Rectal smooth muscle tissue (tissue), 1 donor: ENCODE measurements around the gene CCNDBP1.
"Not testable (repeated sequence)": the region's sequence is repeated elsewhere in the genome, so short reads cannot be mapped to it uniquely, and the experiment has no call there.

Source experiments
- H3K27ac ChIP-seq: one replicate; pipeline ENCODE4 v1.7.0; 2013; ENCODE audit warnings: low read depth, low read length, inconsistent platforms
- H3K27me3 ChIP-seq: one replicate; pipeline ENCODE4 v1.7.0; 2013; ENCODE audit warnings: low read length; ENCODE audit not compliant: control insufficient read depth, insufficient read depth
- H3K36me3 ChIP-seq: one replicate; pipeline ENCODE4 v1.7.0; 2013; ENCODE audit warnings: low read length; ENCODE audit not compliant: control insufficient read depth, insufficient read depth
- H3K4me1 ChIP-seq: one replicate; pipeline ENCODE4 v1.7.0; 2013; ENCODE audit warnings: low read length; ENCODE audit not compliant: control insufficient read depth, insufficient read depth
- H3K4me3 ChIP-seq: one replicate; pipeline ENCODE4 v1.7.0; 2013; ENCODE audit warnings: low read length
- H3K9ac ChIP-seq: one replicate; pipeline ENCODE4 v1.7.0; 2013; ENCODE audit warnings: low read length

The CCNDBP1 gene

GRCh38 chr15:43198556-43198955 lies 13.4 kb downstream of the CCNDBP1 start:
- not testable (repeated sequence) for H3K9ac ChIP-seq

DNA sequence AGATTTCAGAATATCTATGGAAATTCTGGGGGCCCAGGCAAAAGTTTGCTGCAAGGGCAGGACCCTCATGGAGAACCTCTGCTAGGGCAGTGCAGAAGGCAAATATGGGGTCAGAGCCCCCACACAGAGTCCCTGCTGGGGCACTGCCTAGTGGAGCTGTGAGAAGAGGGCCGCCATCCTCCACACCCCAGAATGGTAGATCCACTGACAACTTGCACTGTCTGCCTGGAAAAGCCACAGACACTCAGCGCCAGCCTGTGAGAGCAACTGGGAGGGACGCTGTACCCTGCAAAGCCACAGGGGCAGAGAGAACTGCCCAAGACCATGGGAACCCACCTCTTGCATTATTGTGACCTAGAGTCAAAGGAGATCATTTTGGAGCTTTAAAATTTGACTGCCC lies 13.8 kb downstream of the CCNDBP1 start:
- Histone ChIP-seq H3K4me3 (no peak overlapping the region), H3K27ac (no peak overlapping the region), H3K36me3 (peaks cover 14% of the 10 kb centered on the region), H3K4me1 (no peaks in the 10 kb centered on the region), H3K27me3 (no peaks in the 10 kb centered on the region), H3K9ac (no peak overlapping the region)

More at GRCh38 chr15:43198556-43198955, 13.4 kb downstream of the CCNDBP1 start:
- H3K36me3 ChIP-seq = peaks cover 14% of the 10 kb centered on the region
- H3K4me3 ChIP-seq, H3K27ac ChIP-seq, H3K4me1 ChIP-seq, H3K27me3 ChIP-seq: not testable (repeated sequence)

DNA sequence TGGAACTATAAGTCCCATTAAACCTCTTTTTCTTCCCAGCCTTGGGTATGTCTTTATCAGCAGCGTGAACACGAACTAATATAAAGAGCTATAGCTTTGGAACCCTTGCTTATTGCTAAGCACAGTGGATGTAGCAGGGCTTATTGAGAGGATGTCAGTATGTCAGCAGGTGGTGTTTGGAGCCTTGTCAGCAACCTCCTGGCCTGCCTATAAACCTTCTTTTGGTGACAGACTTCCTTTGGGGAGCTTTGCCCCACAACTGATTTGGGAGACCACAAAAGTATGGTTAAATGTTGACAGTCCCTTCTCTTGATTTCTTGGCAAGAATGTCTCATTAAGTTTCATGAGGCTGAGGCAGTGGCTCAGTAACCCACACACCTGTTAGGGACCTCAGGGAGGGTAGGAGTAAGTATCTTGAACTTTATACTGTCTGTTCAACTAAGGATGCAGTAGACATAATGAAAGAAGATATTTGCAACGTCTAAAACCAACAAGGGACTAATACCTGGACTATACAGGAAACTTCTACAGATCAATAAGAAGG lies 14.8 kb downstream of the CCNDBP1 start:
- Histone ChIP-seq H3K4me3 (no peak overlapping the region), H3K27ac (no peak overlapping the region), H3K27me3 (no peaks in the 10 kb centered on the region), H3K36me3 (peaks cover 11% of the 10 kb centered on the region), H3K9ac (no peak overlapping the region), H3K4me1 (no peaks in the 10 kb centered on the region)

GRCh38 chr15:43204016-43204901 lies 19.1 kb downstream of the CCNDBP1 start:
- H3K4me1 ChIP-seq = no peaks in the 10 kb centered on the region
- H3K36me3 ChIP-seq = no peaks in the 10 kb centered on the region
- H3K4me3 ChIP-seq = no peak overlapping the region
- no peak overlapping the region for H3K27ac ChIP-seq
- no peak overlapping the region for H3K9ac ChIP-seq
- H3K27me3 ChIP-seq = no peaks in the 10 kb centered on the region

DNA sequence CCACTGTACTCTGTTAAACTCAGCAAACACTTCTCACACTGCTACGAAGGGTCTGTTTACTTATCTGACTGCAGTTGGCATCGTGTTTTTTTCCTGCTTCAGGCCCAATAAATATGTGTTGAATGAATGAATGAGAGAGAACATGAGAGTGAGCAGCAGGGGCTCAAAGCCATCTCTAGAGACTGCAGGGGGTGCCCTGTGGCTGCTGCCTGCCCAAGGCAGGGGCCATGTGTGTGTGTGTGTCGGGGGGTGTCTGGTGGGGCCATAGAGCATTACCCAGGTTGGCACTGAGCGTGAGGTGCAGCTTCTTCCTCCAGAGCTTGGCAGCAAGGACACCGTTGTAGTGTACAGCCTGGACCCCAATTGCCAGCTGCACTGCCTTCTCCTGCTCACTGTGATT lies 20.9 kb downstream of the CCNDBP1 start:
- H3K36me3 ChIP-seq = no peaks in the 10 kb centered on the region
- H3K9ac ChIP-seq = no peak overlapping the region
- H3K4me3 ChIP-seq = no peak overlapping the region
- no peak overlapping the region for H3K27ac ChIP-seq
- H3K4me1 ChIP-seq = no peaks in the 10 kb centered on the region
- no peaks in the 10 kb centered on the region for H3K27me3 ChIP-seq

GRCh38 chr15:43207024-43207423 lies 21.8 kb downstream of the CCNDBP1 start:
- no peak overlapping the region for H3K4me3 ChIP-seq
- H3K36me3 ChIP-seq = no peaks in the 10 kb centered on the region
- H3K4me1 ChIP-seq = no peaks in the 10 kb centered on the region
- no peak overlapping the region for H3K9ac ChIP-seq
- H3K27me3 ChIP-seq = no peaks in the 10 kb centered on the region
- no peak overlapping the region for H3K27ac ChIP-seq

DNA sequence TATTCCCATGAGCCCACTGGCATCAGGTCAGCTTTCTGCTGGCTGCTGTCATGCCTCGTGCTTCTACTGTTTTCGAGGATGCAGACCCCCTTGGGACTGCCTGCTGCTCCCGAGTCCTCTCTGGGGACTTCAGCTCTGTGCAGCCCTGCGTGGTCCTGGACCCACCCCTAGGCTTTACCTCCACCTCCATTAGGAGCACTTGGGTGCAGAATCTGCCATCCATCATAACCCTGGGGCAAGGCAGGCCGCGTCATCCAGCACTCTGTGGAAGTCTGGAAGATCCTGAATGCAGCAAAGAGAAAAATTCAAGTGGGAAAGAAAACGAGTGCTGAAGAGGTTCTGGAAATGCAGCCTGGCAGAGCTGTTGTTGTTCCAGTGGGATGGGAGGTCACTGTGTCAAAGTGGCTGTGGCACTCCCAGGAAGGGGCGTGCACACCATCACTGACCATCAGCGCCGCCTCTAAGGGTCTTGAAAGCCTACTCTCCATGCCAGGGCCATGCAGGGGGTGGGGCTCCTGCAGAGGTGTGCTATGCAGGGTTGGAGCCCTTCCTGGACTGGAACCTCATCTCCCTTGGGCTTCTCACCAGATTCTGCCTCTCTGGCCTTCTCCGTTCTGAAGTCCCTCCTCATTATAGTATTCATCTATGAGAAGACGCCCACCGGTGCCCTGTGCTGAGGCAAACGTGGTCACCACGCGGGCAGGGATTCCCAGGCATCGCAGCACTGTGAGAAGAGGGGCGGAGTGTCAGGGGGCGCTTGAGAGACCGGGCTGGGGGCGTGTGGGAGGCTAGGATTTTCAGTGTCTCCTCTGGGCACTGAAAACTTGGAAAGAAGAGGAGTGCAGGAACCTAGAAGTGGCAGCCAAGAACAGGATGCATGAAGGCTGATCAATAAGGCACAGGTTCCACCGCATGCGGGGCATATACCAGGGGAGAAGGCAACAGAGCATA lies 23.1 kb downstream of the CCNDBP1 start:
- Histone ChIP-seq H3K9ac (no peak overlapping the region), H3K36me3 (no peaks in the 10 kb centered on the region), H3K27me3 (no peaks in the 10 kb centered on the region), H3K4me3 (no peak overlapping the region), H3K4me1 (no peaks in the 10 kb centered on the region), H3K27ac (no peak overlapping the region)

DNA sequence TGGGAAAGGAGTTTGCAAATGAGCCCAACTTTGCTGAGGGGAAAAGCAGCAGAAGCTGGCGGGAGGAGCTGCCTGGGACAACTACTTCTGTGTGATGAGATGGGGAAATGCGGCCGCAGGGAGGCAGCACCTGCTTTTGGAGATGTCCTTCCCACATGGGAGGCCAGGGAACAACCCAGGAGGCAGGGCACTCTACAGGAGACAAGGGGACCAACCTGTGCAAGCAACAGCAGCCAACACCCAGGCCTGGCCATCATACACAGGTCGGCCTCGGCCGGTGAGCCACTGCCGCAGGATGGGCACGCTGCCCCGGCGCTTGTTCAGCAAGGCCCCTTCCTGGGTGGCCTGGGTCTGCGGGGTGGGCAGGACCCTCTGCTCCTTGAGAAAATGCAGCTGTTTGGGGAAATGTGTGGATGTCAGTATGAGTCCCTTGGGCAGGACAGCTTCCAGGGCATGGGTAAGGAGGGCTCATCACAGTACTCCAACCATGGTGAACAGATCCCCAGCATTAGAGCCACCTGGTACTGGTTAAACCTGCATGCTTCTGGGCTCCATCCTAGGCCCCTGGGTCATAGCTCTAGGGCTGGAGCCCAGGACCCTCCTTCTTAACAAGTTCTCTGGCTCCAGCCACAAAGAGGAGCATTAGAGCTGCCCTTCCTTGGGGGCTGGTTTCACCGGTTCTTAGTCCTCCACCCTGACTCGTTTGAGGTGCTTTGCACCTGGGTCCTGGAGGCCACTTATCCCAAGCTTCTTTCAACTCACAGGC lies 24.0 kb downstream of the CCNDBP1 start:
- H3K27ac ChIP-seq = no peak overlapping the region

GRCh38 chr15:43210172-43210745 lies 25.1 kb downstream of the CCNDBP1 start:
- H3K27me3 ChIP-seq = no peaks in the 10 kb centered on the region
- no peak overlapping the region for H3K4me3 ChIP-seq
- no peaks in the 10 kb centered on the region for H3K36me3 ChIP-seq
- no peak overlapping the region for H3K9ac ChIP-seq
- H3K27ac ChIP-seq = no peak overlapping the region
- no peaks in the 10 kb centered on the region for H3K4me1 ChIP-seq

More for the DNA sequence above, 24.0 kb downstream of the CCNDBP1 start:
- Histone ChIP-seq H3K36me3 (no peaks in the 10 kb centered on the region), H3K27me3 (no peaks in the 10 kb centered on the region), H3K9ac (no peak overlapping the region), H3K4me3 (no peak overlapping the region), H3K4me1 (no peaks in the 10 kb centered on the region)

DNA sequence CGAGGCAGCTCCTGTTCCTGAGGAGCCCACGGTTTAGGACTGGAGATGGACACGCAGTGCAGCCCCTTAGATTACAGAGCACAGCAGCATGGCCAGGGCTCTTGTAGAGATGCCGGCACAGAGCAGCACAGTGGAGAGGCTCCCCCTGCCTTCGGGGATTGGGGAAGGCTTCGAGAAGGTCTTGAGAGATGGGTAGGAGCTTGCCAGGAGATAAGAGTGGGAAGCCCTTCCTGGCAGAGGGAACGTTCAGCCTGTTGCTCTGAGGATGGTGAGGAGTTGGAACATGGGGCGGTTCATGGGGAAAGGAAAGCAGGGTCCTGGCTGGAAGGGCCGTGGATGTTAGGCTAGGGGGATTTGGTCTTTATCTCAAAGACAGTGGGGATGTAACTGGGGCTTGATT lies 25.6 kb downstream of the CCNDBP1 start:
- no peaks in the 10 kb centered on the region for H3K36me3 ChIP-seq
- H3K27ac ChIP-seq = no peak overlapping the region
- H3K4me3 ChIP-seq = no peak overlapping the region
- H3K9ac ChIP-seq = no peak overlapping the region
- no peaks in the 10 kb centered on the region for H3K4me1 ChIP-seq
- H3K27me3 ChIP-seq = no peaks in the 10 kb centered on the region

DNA sequence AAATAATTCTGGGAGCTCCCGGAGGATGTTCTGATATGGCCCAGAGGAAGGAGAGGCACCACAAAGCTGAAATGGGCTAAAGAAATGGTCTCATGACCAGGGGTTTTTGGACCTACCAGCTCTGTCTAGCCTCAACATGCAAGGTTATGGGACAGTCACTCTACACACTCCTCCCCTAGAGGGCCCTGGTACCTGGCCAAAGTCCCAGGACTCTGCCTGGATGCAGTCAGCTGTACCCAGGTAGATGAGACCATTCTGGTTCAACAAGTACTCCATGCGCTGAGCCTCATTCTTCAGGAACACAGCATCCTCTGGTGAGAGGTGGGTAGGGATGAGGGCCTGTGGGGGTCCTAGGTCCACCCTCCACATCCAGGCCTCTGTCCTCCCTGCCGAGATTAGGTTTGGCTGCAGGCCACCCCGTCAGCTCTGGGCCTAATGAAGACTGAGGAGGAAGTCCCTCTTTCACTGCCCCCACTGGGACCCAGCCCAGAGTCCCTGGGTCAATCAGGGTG lies 26.1 kb downstream of the CCNDBP1 start:
- Histone ChIP-seq H3K36me3 (no peaks in the 10 kb centered on the region), H3K27ac (no peak overlapping the region), H3K9ac (no peak overlapping the region), H3K27me3 (no peaks in the 10 kb centered on the region), H3K4me3 (no peak overlapping the region), H3K4me1 (no peaks in the 10 kb centered on the region)
